Liver (tissue), 9 donors: ENCODE measurements around the gene GRK5. TPM values are rescaled to one million over a fixed set of nuclear protein-coding genes. Genes with fewer than 3 reads are reported as not detected.

Experiments used
- DNase-seq: peaks from one replicate; pipeline ENCODE4 v3.0.0-alpha.2; 2017; ENCODE audit warnings: low spot score
- H3K27ac ChIP-seq, 2 donors: one replicate each; pipeline ENCODE4 v1.7.0; 2013; ENCODE audit warnings: inconsistent platforms in 2 of 2, low read length in 2 of 2, control low read depth in 1 of 2, low read depth in 1 of 2, mild to moderate bottlenecking in 1 of 2
- H3K27me3 ChIP-seq, 4 donors: one replicate each; pipeline versions ENCODE4 v1.6.1 to v1.7.0; 2013; ENCODE audit warnings: low read length in 3 of 4, inconsistent platforms in 1 of 4, mild to moderate bottlenecking in 1 of 4, moderate library complexity in 1 of 4; ENCODE audit not compliant: control insufficient read depth in 4 of 4, insufficient read depth in 4 of 4
- H3K36me3 ChIP-seq, 4 donors: one replicate each; pipeline versions ENCODE4 v1.6.1 to v1.7.0; 2013; ENCODE audit warnings: low read length in 3 of 4, mild to moderate bottlenecking in 3 of 4, low read depth in 1 of 4, moderate library complexity in 1 of 4; ENCODE audit not compliant: control insufficient read depth in 4 of 4, insufficient read depth in 3 of 4
- H3K4me1 ChIP-seq, 4 donors: one replicate each; pipeline versions ENCODE4 v1.6.1 to v1.7.0; 2013; ENCODE audit warnings: low read length in 3 of 4, mild to moderate bottlenecking in 3 of 4, moderate library complexity in 1 of 4; ENCODE audit not compliant: control insufficient read depth in 4 of 4, insufficient read depth in 4 of 4
- H3K4me3 ChIP-seq, 3 donors: one replicate each; pipeline versions ENCODE4 v1.6.1 to v1.7.0; 2013; ENCODE audit warnings: low read length in 3 of 3, control low read depth in 1 of 3, low read depth in 1 of 3, mild to moderate bottlenecking in 1 of 3
- H3K9ac ChIP-seq, 2 donors: one replicate each; pipeline ENCODE4 v1.7.0; 2013; ENCODE audit warnings: low read length in 2 of 2, mild to moderate bottlenecking in 2 of 2, moderate library complexity in 2 of 2, control low read depth in 1 of 2, low read depth in 1 of 2
- H3K9me3 ChIP-seq, 4 donors: one replicate each; pipeline versions ENCODE4 v1.6.1 to v1.7.0; 2013; ENCODE audit warnings: low read length in 3 of 4; ENCODE audit not compliant: control insufficient read depth in 4 of 4
- FOXA1 ChIP-seq: IDR thresholded peaks from 2 replicates; pipeline ENCODE4 v1.6.1; 2016; ENCODE audit warnings: antibody characterized with exemption
- GABPA ChIP-seq, 2 donors: IDR thresholded peaks in 1 of 2; conservative IDR thresholded peaks in 1 of 2; 2 replicates each; pipeline ENCODE4 v1.6.1; 2016; ENCODE audit warnings: antibody characterized with exemption in 2 of 2, mild to moderate bottlenecking in 1 of 2, moderate library complexity in 1 of 2
- JUND ChIP-seq, 2 donors: IDR thresholded peaks; 2 replicates each; pipeline ENCODE4 v1.6.1; 2016; ENCODE audit warnings: antibody characterized with exemption in 2 of 2
- NR2F2 ChIP-seq: IDR thresholded peaks from 2 replicates; pipeline ENCODE4 v1.6.1; 2016; ENCODE audit warnings: antibody characterized with exemption
- REST ChIP-seq: IDR thresholded peaks from 2 replicates; pipeline ENCODE4 v1.6.1; 2016; ENCODE audit warnings: antibody characterized with exemption, mild to moderate bottlenecking
- TAF1 ChIP-seq: conservative IDR thresholded peaks from 2 replicates; pipeline ENCODE4 v1.6.1; 2016; ENCODE audit warnings: antibody characterized with exemption, mild to moderate bottlenecking
- YY1 ChIP-seq: IDR thresholded peaks from 2 replicates; pipeline ENCODE4 v1.6.1; 2016; ENCODE audit warnings: antibody characterized with exemption, mild to moderate bottlenecking
- WGBS: extraction: QIAGEN DNeasy Blood & Tissue Kit; methylation state at CpG from one replicate; pipeline ENCODE4 v1.1.7; 2013; 5-methylcytosine and 5-hydroxymethylcytosine counted together
- polyA plus RNA-seq, 2 donors: library from polyadenylated mRNA; stranded (reverse) in 1 of 2; unstranded in 1 of 2; fragments of 200-250 nt in 1 of 2; fragments of >200 nt in 1 of 2; fragmentation: Nextera tagmentation in 1 of 2; extraction: Ambion mirVana in 1 of 2; gene quantifications; one replicate each; pipeline versions ENCODE4 v1.2.1 to v1.2.3, GENCODE V29; 2013 to 2015
- total RNA-seq, 2 donors: library from RNA; depleted of rRNA; stranded (reverse); fragments of >200 nt; gene quantifications; one replicate each; pipeline ENCODE4 v1.2.3, GENCODE V29; 2014
- TF ChIP-seq, protein P1 (sequence below): IDR thresholded peaks from 2 replicates; pipeline ENCODE4 v1.6.1; 2016; ENCODE audit warnings: antibody characterized with exemption
- TF ChIP-seq, protein P2 (sequence below): IDR thresholded peaks from 2 replicates; pipeline ENCODE4 v1.6.1; 2016; ENCODE audit warnings: antibody characterized with exemption
- TF ChIP-seq, protein P3 (sequence below): IDR thresholded peaks from 2 replicates; pipeline ENCODE4 v1.6.1; 2016; ENCODE audit warnings: antibody characterized with exemption
- donor health status: healthy.
- donor health status: healthy.
- donor health status: healthy.
- donor health status: healthy.
- donor health status: healthy.

The GRK5 gene
- total and polyA plus RNA-seq, 4 donors: 2.1 to 6.6 (median 5.1) TPM

DNA sequence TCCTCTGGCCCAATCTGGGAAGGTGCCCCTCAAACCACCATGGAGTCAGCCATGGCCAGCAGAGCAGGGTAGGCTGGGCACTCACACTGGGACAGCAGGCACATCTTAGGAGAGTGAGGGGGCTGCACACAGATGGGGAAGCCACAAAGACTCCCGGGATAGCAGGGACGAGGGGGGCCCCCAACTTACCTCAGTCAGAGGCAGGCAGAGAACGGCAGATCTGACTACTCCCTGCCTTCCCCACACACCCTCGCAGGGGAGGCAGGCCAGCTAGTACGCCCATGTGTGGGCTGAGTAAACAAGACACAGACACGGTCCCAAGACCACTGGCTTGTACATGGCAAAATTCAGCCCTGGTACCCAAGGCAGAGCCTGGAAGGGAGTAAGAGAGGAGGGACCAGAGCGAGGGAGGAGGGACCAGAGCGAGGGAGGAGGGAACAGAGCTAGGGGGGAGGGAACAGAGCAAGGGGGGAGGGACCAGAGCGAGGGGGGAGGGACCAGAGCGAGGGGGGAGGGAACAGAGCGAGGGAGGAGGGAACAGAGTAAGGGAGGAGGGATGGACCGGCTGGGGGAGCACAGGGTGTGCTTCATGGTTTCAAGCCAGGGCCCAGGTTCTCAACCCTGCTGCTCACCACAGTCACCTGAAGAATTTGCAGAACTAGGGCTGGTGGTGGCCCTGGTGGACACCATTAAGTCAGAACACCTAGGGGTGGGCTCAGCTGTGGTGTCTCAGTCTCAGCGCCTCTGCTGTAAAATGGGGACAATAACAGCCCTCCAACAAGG lies 261.4 kb downstream of the GRK5 start:
- no peaks in the 10 kb centered on the region for H3K9me3 ChIP-seq
- H3K4me3 ChIP-seq: no peak overlapping the region
- H3K27me3 ChIP-seq: no peaks in the 10 kb centered on the region
- no peak overlapping the region for H3K9ac ChIP-seq
- no peak for DNase-seq
- H3K27ac ChIP-seq: no peak overlapping the region
- H3K4me1 ChIP-seq: no peaks in the 10 kb centered on the region
- TF ChIP-seq GABPA (IDR thresholded peaks at IDR 0.05 in 1 of 2, conservative IDR thresholded peaks at IDR 0.05 in 1 of 2): no peak
- TF ChIP-seq, protein P1, sequence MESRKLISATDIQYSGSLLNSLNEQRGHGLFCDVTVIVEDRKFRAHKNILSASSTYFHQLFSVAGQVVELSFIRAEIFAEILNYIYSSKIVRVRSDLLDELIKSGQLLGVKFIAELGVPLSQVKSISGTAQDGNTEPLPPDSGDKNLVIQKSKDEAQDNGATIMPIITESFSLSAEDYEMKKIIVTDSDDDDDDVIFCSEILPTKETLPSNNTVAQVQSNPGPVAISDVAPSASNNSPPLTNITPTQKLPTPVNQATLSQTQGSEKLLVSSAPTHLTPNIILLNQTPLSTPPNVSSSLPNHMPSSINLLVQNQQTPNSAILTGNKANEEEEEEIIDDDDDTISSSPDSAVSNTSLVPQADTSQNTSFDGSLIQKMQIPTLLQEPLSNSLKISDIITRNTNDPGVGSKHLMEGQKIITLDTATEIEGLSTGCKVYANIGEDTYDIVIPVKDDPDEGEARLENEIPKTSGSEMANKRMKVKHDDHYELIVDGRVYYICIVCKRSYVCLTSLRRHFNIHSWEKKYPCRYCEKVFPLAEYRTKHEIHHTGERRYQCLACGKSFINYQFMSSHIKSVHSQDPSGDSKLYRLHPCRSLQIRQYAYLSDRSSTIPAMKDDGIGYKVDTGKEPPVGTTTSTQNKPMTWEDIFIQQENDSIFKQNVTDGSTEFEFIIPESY: no peak
- TF ChIP-seq JUND (IDR thresholded peaks at IDR 0.05): no peak
- TF ChIP-seq FOXA1: no peak
- 73% methylated on average over 13 of the region's 13 CpGs for WGBS
- no peaks in the 10 kb centered on the region for H3K36me3 ChIP-seq

GRCh38 chr10:119469325-119469707 lies 261.9 kb downstream of the GRK5 start:
- DNase-seq: no peak
- Histone ChIP-seq H3K4me3 (no peak overlapping the region), H3K27ac (no peak overlapping the region), H3K9ac (no peak overlapping the region), H3K27me3 (no peaks in the 10 kb centered on the region), H3K36me3 (no peaks in the 10 kb centered on the region), H3K9me3 (no peaks in the 10 kb centered on the region), H3K4me1 (no peaks in the 10 kb centered on the region)
- WGBS: 95% methylated on average over 8 of the region's 8 CpGs
- TF ChIP-seq TAF1 (no peak), REST (no peak), NR2F2 (no peak), YY1 (no peak), GABPA (IDR thresholded peaks at IDR 0.05 in 1 of 2, conservative IDR thresholded peaks at IDR 0.05 in 1 of 2) (no peak)
- TF ChIP-seq, protein P2, sequence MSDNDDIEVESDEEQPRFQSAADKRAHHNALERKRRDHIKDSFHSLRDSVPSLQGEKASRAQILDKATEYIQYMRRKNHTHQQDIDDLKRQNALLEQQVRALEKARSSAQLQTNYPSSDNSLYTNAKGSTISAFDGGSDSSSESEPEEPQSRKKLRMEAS: no peak
- TF ChIP-seq, protein P3, sequence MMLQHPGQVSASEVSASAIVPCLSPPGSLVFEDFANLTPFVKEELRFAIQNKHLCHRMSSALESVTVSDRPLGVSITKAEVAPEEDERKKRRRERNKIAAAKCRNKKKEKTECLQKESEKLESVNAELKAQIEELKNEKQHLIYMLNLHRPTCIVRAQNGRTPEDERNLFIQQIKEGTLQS: no peak
- TF ChIP-seq, protein P1: no peak
